ENCODE data around the gene MMEL1. TPM values are rescaled to one million over a fixed set of nuclear protein-coding genes. Genes with fewer than 3 reads are reported as not detected.
A peak's percentile ranks its signal among the peaks of the same experiment; 100 is the strongest.

MMEL1 gene
- total RNA-seq, 1 experiment from 2014 or later, result not detected

DNA sequence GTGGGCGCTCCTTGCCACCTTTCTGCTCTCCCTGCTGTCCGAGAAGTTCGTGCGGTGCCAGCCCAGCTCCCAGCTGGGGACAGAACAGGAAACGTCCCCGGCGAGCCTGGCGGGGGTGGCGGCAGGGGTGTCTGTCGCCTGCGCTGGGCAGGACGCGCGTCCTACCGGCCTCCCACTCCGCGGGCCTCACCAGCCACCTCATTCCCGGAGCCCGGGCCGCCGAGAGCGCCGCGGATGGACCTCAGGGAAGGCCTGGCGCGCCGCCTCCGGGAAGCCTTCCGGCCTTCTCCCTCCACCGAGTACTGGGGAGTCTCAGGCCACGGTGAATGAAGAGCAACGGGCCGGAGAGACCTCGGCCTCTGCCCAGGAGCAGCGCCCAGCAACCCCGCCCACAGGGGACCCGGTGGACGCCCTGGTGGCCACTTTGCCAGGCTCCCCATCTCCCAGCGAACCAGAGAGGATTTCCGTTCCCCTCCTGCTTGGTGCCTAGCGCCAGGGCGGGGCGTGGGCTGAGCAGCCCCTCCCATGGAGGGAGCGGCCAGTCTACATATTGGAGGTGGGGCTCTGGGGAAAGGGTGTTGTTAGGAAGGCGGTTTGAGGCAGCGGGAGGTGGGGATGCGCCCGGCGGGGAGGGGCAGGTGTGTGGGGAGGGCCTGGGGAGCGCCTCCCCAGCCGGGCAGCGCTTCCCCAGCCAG, 86.2 kb downstream of the MMEL1 start:
- ATAC-seq, result peak; percentile 70
- Histone ChIP-seq H3K9me3 (ENCODE audit: low read length) (no peaks in the 10 kb centered on the region), H3K27ac (ENCODE audit: low read length) (peak overlapping the region; percentile 64), H3K4me3 (ENCODE audit: low read length) (peak overlapping the region; percentile 69), H3K9me2 (replicated peaks; ENCODE audit: low read length) (no peaks in the 10 kb centered on the region), H3K4me1 (ENCODE audit: insufficient read depth, low read length) (peaks cover 22% of the 10 kb centered on the region), H4K20me1 (ENCODE audit: low read length) (no peaks in the 10 kb centered on the region), H3K27me3 (ENCODE audit: low read length) (no peaks in the 10 kb centered on the region), H3K4me2 (ENCODE audit: low read length) (peak overlapping the region; percentile 90), H3K79me2 (ENCODE audit: low read length) (no peaks in the 10 kb centered on the region), H3K9ac (ENCODE audit: low read length) (peak overlapping the region; percentile 78), H3F3A (ENCODE audit: low read length, unreplicated experiment) (no peaks in the 10 kb centered on the region), H3K36me3 (ENCODE audit: low read depth, low read length) (no peaks in the 10 kb centered on the region), H2AFZ (ENCODE audit: low read length) (peak overlapping the region; percentile 61)
- peak; percentile 98 for DNase-seq
- intact Hi-C loops (cut with micrococcal nuclease), result loop anchor here (1.0 to 5.0 kb wide), 6 partner anchors 20 to 354 kb away; partner anchors contain the start of genes FAAP20, PANK4 and PRXL2B
- POLR2A ChIA-PET (ENCODE audit: unreplicated experiment), result interaction anchor here (0.6 to 1.2 kb wide), 3 partner anchors 14 to 20 kb away, joined by 5 to 10 read pairs (median 8); partner anchors contain the start of gene PANK4
- CTCF ChIA-PET, result interaction anchor here (0.5 to 2.3 kb wide), 9 partner anchors 12 to 132 kb away, joined by 3 to 15 read pairs (median 4); partner anchors contain the start of gene PANK4
- BruUV-seq (replicated peaks), result TSS peak; percentile 84
- no peak for TF ChIP-seq EZH2 (IDR thresholded peaks at IDR 0.05; ENCODE audit: low read length, unreplicated experiment)
- TF ChIP-seq CTCF (conservative IDR thresholded peaks at IDR 0.05; ENCODE audit: low read depth, low read length), result no peak
- no peak for TF ChIP-seq EZH2phosphoT487 (IDR thresholded peaks at IDR 0.05; ENCODE audit: borderline replicate concordance, low read length)

- peak overlapping the region; percentile 90 for H3K4me2 ChIP-seq (ENCODE audit: low read length)
- peak overlapping the region; percentile 78 for H3K9ac ChIP-seq (ENCODE audit: low read length)
- no peak for TF ChIP-seq EZH2phosphoT487 (IDR thresholded peaks at IDR 0.05; ENCODE audit: borderline replicate concordance, low read length)
- no peak for TF ChIP-seq EZH2 (IDR thresholded peaks at IDR 0.05; ENCODE audit: low read length, unreplicated experiment)
- no peak for TF ChIP-seq CTCF (conservative IDR thresholded peaks at IDR 0.05; ENCODE audit: low read depth, low read length)
- peak overlapping the region; percentile 69 for H3K4me3 ChIP-seq (ENCODE audit: low read length)
- H3K27me3 ChIP-seq (ENCODE audit: low read length), result no peaks in the 10 kb centered on the region
- POLR2A ChIA-PET (ENCODE audit: unreplicated experiment), result interaction anchor here (0.6 to 1.2 kb wide), 2 partner anchors 13 to 20 kb away, joined by 5 to 8 read pairs; partner anchors contain the start of gene PANK4
- H3K36me3 ChIP-seq (ENCODE audit: low read depth, low read length), result no peaks in the 10 kb centered on the region
- BruUV-seq (replicated peaks), result no TSS peak
- CTCF ChIA-PET, result interaction anchor here (0.6 to 2.3 kb wide), 3 partner anchors 11 to 763 kb away, joined by 4 to 15 read pairs (median 4); partner anchors contain the start of gene PANK4
- H3F3A ChIP-seq (ENCODE audit: low read length, unreplicated experiment), result no peaks in the 10 kb centered on the region
- H4K20me1 ChIP-seq (ENCODE audit: low read length), result no peaks in the 10 kb centered on the region
- H3K4me1 ChIP-seq (ENCODE audit: insufficient read depth, low read length), result peaks cover 22% of the 10 kb centered on the region
- DNase-seq (peak; percentile 95), ATAC-seq (peak; percentile 64)
- no peaks in the 10 kb centered on the region for H3K79me2 ChIP-seq (ENCODE audit: low read length)
- H3K27ac ChIP-seq (ENCODE audit: low read length), result peak overlapping the region; percentile 64
- intact Hi-C loops (cut with micrococcal nuclease), result loop anchor here (2.0 to 5.0 kb wide), 3 partner anchors 41 to 354 kb away; partner anchors contain the start of genes FAAP20 and PRXL2B
- no peaks in the 10 kb centered on the region for H3K9me3 ChIP-seq (ENCODE audit: low read length)
- no peaks in the 10 kb centered on the region for H3K9me2 ChIP-seq (replicated peaks; ENCODE audit: low read length)
- peak overlapping the region; percentile 81 for H2AFZ ChIP-seq (ENCODE audit: low read length)
Measured at GRCh38 chr1:2545754-2546514, 86.9 kb downstream of the MMEL1 start.
